Left ventricle myocardium inferior (tissue), 1 donor: ENCODE results near the gene ECM2. TPM values are rescaled to one million over a fixed set of nuclear protein-coding genes. Genes with fewer than 3 reads are reported as not detected.

Source experiments
- DNase-seq: peaks from one replicate; pipeline ENCODE4 v3.0.0-alpha.2; 2020
- H3K27ac ChIP-seq: fragments of 200-600 bp; replicated peaks from 2 replicates; pipeline ENCODE4 v1.8.0; 2021
- H3K27me3 ChIP-seq: fragments of 200-600 bp; 2 replicates; pipeline ENCODE4 v1.8.0; 2021; ENCODE audit warnings: low read depth
- H3K36me3 ChIP-seq: fragments of 200-600 bp; 2 replicates; pipeline ENCODE4 v1.8.0; 2021
- H3K4me1 ChIP-seq: fragments of 200-600 bp; 2 replicates; pipeline ENCODE4 v1.8.0; 2021
- H3K4me3 ChIP-seq: fragments of 200-600 bp; 2 replicates; pipeline ENCODE4 v1.8.0; 2021; ENCODE audit warnings: mild to moderate bottlenecking, moderate library complexity
- H3K9me3 ChIP-seq: fragments of 200-600 bp; replicated peaks from 2 replicates; pipeline ENCODE4 v1.8.0; 2021
- CTCF ChIP-seq: fragments of 200-600 bp; IDR thresholded peaks from 2 replicates; pipeline ENCODE4 v1.8.0; 2021; ENCODE audit warnings: antibody characterized with exemption, mild to moderate bottlenecking, borderline replicate concordance
- intact Hi-C: fragments of 100-400 bp; cut with micrococcal nuclease; formaldehyde crosslinking; loops from one replicate; pipeline ENCODE4 v1.11.0; 2022
- total RNA-seq: library from RNA; stranded (reverse); fragmentation: NEBNext Ultra II Directional; extraction: Animal tissue kit (Norgen Biotek cat#: 25700); gene quantifications from one replicate; pipeline ENCODE4 v1.2.1, GENCODE V29; 2021
- donor health status: DM: no; HTN: yes; CAD: no; lungs with severe emphysema.

ECM2 gene
- total RNA-seq, 1 donor from 2014 or later = 7.2 TPM

- Histone ChIP-seq H3K4me1 (peaks cover 8% of the 10 kb centered on the region), H3K4me3 (peak overlapping the region; percentile 51), H3K27ac (peak overlapping the region; percentile 72), H3K27me3 (no peaks in the 10 kb centered on the region), H3K36me3 (no peaks in the 10 kb centered on the region), H3K9me3 (peaks cover 33% of the 10 kb centered on the region)
- no peak for TF ChIP-seq CTCF
- intact Hi-C loops = no loop called here
- no peak for DNase-seq
These were observed 1.1 kb downstream of the ECM2 start for GRCh38 chr9:92534674-92535073.

- no peaks in the 10 kb centered on the region for H3K27me3 ChIP-seq
- peaks cover 35% of the 10 kb centered on the region for H3K9me3 ChIP-seq
- no peak for TF ChIP-seq CTCF
- peak overlapping the region; percentile 72 for H3K27ac ChIP-seq
- DNase-seq = no peak
- no peaks in the 10 kb centered on the region for H3K36me3 ChIP-seq
- H3K4me3 ChIP-seq = peak overlapping the region; percentile 51
- peaks cover 8% of the 10 kb centered on the region for H3K4me1 ChIP-seq
- intact Hi-C loops = no loop called here
These were observed 1.6 kb downstream of the ECM2 start for GRCh38 chr9:92534204-92534603.

GRCh38 chr9:92530893-92531292 lies 4.9 kb downstream of the ECM2 start:
- intact Hi-C loops = no loop called here
- H3K27me3 ChIP-seq = no peaks in the 10 kb centered on the region
- H3K4me3 ChIP-seq = no peak overlapping the region
- no peak for TF ChIP-seq CTCF
- no peaks in the 10 kb centered on the region for H3K36me3 ChIP-seq
- no peak overlapping the region for H3K27ac ChIP-seq
- peaks cover 8% of the 10 kb centered on the region for H3K4me1 ChIP-seq
- peaks cover 35% of the 10 kb centered on the region for H3K9me3 ChIP-seq
- no peak for DNase-seq

GRCh38 chr9:92529124-92529523 lies 6.7 kb downstream of the ECM2 start:
- peak overlapping the region; percentile 80 for H3K27ac ChIP-seq
- peaks cover 35% of the 10 kb centered on the region for H3K9me3 ChIP-seq
- no peak for DNase-seq
- intact Hi-C loops = no loop called here
- H3K36me3 ChIP-seq = no peaks in the 10 kb centered on the region
- no peak for TF ChIP-seq CTCF
- peaks cover 2% of the 10 kb centered on the region for H3K4me1 ChIP-seq
- no peak overlapping the region for H3K4me3 ChIP-seq
- no peaks in the 10 kb centered on the region for H3K27me3 ChIP-seq

GRCh38 chr9:92528522-92528849 lies 7.3 kb downstream of the ECM2 start:
- Histone ChIP-seq H3K4me1 (peaks cover 8% of the 10 kb centered on the region), H3K36me3 (no peaks in the 10 kb centered on the region), H3K27ac (peak overlapping the region; percentile 80), H3K4me3 (no peak overlapping the region), H3K9me3 (peaks cover 35% of the 10 kb centered on the region), H3K27me3 (no peaks in the 10 kb centered on the region)
- no peak for DNase-seq
- intact Hi-C loops = no loop called here
- TF ChIP-seq CTCF = no peak

- DNase-seq = no peak
- Histone ChIP-seq H3K27ac (peak overlapping the region; percentile 80), H3K9me3 (peaks cover 35% of the 10 kb centered on the region), H3K4me3 (no peak overlapping the region), H3K4me1 (peaks cover 13% of the 10 kb centered on the region), H3K27me3 (no peaks in the 10 kb centered on the region), H3K36me3 (no peaks in the 10 kb centered on the region)
- no peak for TF ChIP-seq CTCF
- intact Hi-C loops = no loop called here
These were observed 7.8 kb downstream of the ECM2 start for GRCh38 chr9:92527832-92528521.
